ENCODE measurements around the gene UGT1A6. TPM values are rescaled to one million over a fixed set of nuclear protein-coding genes. Genes with fewer than 3 reads are reported as not detected.

UGT1A6 gene
- total RNA-seq, 1 donor from 2014 or later: not detected

DNA sequence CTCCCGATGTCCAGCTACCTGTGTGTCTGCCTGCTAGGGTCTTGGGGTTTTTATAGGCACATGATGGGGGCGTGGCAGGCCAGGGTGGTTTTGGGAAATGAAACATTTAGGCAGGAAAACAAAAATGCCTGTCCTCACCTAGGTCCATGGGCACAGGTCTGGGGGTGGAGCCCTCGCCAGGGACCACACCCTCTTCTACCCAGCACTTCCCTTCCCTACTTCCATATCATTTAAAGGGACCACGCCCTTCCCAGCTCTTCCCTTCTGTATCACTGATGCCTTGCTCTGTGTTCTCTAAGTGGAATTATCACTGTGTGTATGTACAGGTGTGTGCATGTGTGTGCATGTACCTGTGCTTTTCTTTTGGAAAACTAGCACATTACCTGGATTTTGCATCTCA, 73.7 kb downstream of the UGT1A6 start:
- Mint-ChIP-seq H3K36me3 (ENCODE audit: low read depth) (no peaks in the 10 kb centered on the region), H3K4me1 (no peaks in the 10 kb centered on the region), H3K9me3 (no peaks in the 10 kb centered on the region), H3K4me3 (no peak overlapping the region), H3K27me3 (peaks cover 21% of the 10 kb centered on the region), H3K27ac (no peak overlapping the region)
- DNase-seq (no peak), ATAC-seq (ENCODE audit: low read depth) (no peak)
- ChIA-PET CTCF (no interaction called here), POLR2A (no interaction called here)
- intact Hi-C loops (cut with micrococcal nuclease): no loop called here
- TF ChIP-seq, protein P1, sequence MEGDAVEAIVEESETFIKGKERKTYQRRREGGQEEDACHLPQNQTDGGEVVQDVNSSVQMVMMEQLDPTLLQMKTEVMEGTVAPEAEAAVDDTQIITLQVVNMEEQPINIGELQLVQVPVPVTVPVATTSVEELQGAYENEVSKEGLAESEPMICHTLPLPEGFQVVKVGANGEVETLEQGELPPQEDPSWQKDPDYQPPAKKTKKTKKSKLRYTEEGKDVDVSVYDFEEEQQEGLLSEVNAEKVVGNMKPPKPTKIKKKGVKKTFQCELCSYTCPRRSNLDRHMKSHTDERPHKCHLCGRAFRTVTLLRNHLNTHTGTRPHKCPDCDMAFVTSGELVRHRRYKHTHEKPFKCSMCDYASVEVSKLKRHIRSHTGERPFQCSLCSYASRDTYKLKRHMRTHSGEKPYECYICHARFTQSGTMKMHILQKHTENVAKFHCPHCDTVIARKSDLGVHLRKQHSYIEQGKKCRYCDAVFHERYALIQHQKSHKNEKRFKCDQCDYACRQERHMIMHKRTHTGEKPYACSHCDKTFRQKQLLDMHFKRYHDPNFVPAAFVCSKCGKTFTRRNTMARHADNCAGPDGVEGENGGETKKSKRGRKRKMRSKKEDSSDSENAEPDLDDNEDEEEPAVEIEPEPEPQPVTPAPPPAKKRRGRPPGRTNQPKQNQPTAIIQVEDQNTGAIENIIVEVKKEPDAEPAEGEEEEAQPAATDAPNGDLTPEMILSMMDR (IDR thresholded peaks at IDR 0.05): no peak

DNA sequence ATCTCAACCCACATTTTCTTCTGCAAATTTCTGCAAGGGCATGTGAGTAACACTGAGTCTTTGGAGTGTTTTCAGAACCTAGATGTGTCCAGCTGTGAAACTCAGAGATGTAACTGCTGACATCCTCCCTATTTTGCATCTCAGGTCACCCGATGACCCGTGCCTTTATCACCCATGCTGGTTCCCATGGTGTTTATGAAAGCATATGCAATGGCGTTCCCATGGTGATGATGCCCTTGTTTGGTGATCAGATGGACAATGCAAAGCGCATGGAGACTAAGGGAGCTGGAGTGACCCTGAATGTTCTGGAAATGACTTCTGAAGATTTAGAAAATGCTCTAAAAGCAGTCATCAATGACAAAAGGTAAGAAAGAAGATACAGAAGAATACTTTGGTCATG, 75.4 kb downstream of the UGT1A6 start:
- Mint-ChIP-seq H3K4me3 (no peak overlapping the region), H3K9me3 (no peaks in the 10 kb centered on the region), H3K36me3 (ENCODE audit: low read depth) (no peaks in the 10 kb centered on the region), H3K4me1 (no peaks in the 10 kb centered on the region), H3K27me3 (peaks cover 21% of the 10 kb centered on the region), H3K27ac (no peak overlapping the region)
- intact Hi-C loops (cut with micrococcal nuclease): no loop called here
- TF ChIP-seq, protein P1 (IDR thresholded peaks at IDR 0.05): no peak
- DNase-seq: no peak
- ChIA-PET CTCF (no interaction called here), POLR2A (no interaction called here)
- no peak for ATAC-seq (ENCODE audit: low read depth)

DNA sequence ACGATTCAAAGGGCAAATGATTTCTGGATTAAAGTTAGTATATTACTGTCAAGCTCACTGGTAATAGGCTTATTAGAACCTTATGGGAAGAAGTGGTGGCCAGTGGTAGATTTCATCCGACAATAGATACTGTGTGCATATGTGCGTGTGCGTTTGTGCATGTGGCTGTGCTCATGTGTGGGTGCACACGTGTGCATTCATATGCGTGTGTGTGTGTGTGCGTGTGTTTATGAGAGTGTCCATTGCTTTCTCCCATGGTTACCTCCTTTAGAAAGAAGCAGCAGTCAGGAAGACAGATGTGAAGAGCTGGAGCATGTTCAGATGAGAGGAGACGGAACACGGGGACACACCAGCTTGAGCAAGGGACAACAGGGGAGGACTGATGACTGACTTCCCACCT, 76.6 kb downstream of the UGT1A6 start:
- Mint-ChIP-seq H3K27ac (no peak overlapping the region), H3K27me3 (peaks cover 21% of the 10 kb centered on the region), H3K4me3 (no peak overlapping the region), H3K4me1 (no peaks in the 10 kb centered on the region), H3K36me3 (ENCODE audit: low read depth) (no peaks in the 10 kb centered on the region), H3K9me3 (no peaks in the 10 kb centered on the region)
- intact Hi-C loops (cut with micrococcal nuclease): no loop called here
- TF ChIP-seq, protein P1 (IDR thresholded peaks at IDR 0.05): no peak
- CTCF ChIA-PET: no interaction called here
- DNase-seq (no peak), ATAC-seq (ENCODE audit: low read depth) (no peak)
- POLR2A ChIA-PET: no interaction called here

DNA sequence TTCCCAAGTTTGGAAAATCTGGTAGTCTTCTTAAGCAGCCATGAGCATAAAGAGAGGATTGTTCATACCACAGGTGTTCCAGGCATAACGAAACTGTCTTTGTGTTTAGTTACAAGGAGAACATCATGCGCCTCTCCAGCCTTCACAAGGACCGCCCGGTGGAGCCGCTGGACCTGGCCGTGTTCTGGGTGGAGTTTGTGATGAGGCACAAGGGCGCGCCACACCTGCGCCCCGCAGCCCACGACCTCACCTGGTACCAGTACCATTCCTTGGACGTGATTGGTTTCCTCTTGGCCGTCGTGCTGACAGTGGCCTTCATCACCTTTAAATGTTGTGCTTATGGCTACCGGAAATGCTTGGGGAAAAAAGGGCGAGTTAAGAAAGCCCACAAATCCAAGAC, 79.5 kb downstream of the UGT1A6 start:
- H3K4me3 Mint-ChIP-seq: no peak overlapping the region
- H3K9me3 Mint-ChIP-seq: peaks cover 10% of the 10 kb centered on the region

DNA sequence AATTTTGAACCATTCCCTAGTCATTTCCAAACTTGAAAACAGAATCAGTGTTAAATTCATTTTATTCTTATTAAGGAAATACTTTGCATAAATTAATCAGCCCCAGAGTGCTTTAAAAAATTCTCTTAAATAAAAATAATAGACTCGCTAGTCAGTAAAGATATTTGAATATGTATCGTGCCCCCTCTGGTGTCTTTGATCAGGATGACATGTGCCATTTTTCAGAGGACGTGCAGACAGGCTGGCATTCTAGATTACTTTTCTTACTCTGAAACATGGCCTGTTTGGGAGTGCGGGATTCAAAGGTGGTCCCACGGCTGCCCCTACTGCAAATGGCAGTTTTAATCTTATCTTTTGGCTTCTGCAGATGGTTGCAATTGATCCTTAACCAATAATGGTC, 79.9 kb downstream of the UGT1A6 start:
- peaks cover 12% of the 10 kb centered on the region for H3K9me3 Mint-ChIP-seq
- DNase-seq (no peak), ATAC-seq (ENCODE audit: low read depth) (no peak)
- TF ChIP-seq, protein P1 (IDR thresholded peaks at IDR 0.05): no peak
- H3K27ac Mint-ChIP-seq: no peak overlapping the region
- H3K4me3 Mint-ChIP-seq: no peak overlapping the region
- ChIA-PET POLR2A (no interaction called here), CTCF (no interaction called here)
- intact Hi-C loops (cut with micrococcal nuclease): no loop called here
- H3K4me1 Mint-ChIP-seq: no peaks in the 10 kb centered on the region
- H3K27me3 Mint-ChIP-seq: peaks cover 22% of the 10 kb centered on the region
- H3K36me3 Mint-ChIP-seq (ENCODE audit: low read depth): no peaks in the 10 kb centered on the region

More for the DNA sequence above, 79.5 kb downstream of the UGT1A6 start:
- H3K36me3 Mint-ChIP-seq (ENCODE audit: low read depth): no peaks in the 10 kb centered on the region
- ChIA-PET POLR2A (no interaction called here), CTCF (no interaction called here)
- H3K27me3 Mint-ChIP-seq: peaks cover 22% of the 10 kb centered on the region
- no peak overlapping the region for H3K27ac Mint-ChIP-seq
- intact Hi-C loops (cut with micrococcal nuclease): no loop called here
- TF ChIP-seq, protein P1 (IDR thresholded peaks at IDR 0.05): no peak
- DNase-seq (no peak), ATAC-seq (ENCODE audit: low read depth) (no peak)
- no peaks in the 10 kb centered on the region for H3K4me1 Mint-ChIP-seq
